CD4-positive, alpha-beta T cell treated with Interleukin-15 for 1 hour (primary cell): ENCODE results near the gene CDK8.

Experiments
- DNase-seq: peaks from one replicate; pipeline ENCODE4 v3.0.0-alpha.2; 2020

CDK8 gene

GRCh38 chr13:26323127-26323526, 69.2 kb downstream of the CDK8 start:
- DNase-seq: no peak

GRCh38 chr13:26323764-26324163, 69.8 kb downstream of the CDK8 start:
- no peak for DNase-seq

GRCh38 chr13:26324294-26324693, 70.4 kb downstream of the CDK8 start:
- no peak for DNase-seq

- DNase-seq: no peak
Observed at GRCh38 chr13:26324867-26325266, 70.9 kb downstream of the CDK8 start.

GRCh38 chr13:26325876-26326275, 71.9 kb downstream of the CDK8 start:
- no peak for DNase-seq

GRCh38 chr13:26326562-26326961, 72.6 kb downstream of the CDK8 start:
- no peak for DNase-seq

- no peak for DNase-seq
Observed at GRCh38 chr13:26327940-26328725, 74.2 kb downstream of the CDK8 start.

GRCh38 chr13:26335158-26335557, 81.2 kb downstream of the CDK8 start:
- DNase-seq: no peak

GRCh38 chr13:26340807-26341206, 86.9 kb downstream of the CDK8 start:
- no peak for DNase-seq

GRCh38 chr13:26342898-26343297, 89.0 kb downstream of the CDK8 start:
- DNase-seq: no peak

- DNase-seq: no peak
Observed at GRCh38 chr13:26343816-26344215, 89.9 kb downstream of the CDK8 start.

- no peak for DNase-seq
Observed at GRCh38 chr13:26344980-26345379, 91.1 kb downstream of the CDK8 start.

GRCh38 chr13:26348966-26349365, 95.0 kb downstream of the CDK8 start:
- no peak for DNase-seq

- no peak for DNase-seq
Observed at GRCh38 chr13:26362261-26362660, 108.3 kb downstream of the CDK8 start.

GRCh38 chr13:26370553-26370952, 116.6 kb downstream of the CDK8 start:
- DNase-seq: no peak

- no peak for DNase-seq
Observed at GRCh38 chr13:26372747-26373146, 118.8 kb downstream of the CDK8 start.

- no peak for DNase-seq
Observed at GRCh38 chr13:26376430-26376829, 122.5 kb downstream of the CDK8 start.

- DNase-seq: no peak
Observed at GRCh38 chr13:26377038-26377437, 123.1 kb downstream of the CDK8 start.

- DNase-seq: no peak
Observed at GRCh38 chr13:26378116-26378515, 124.2 kb downstream of the CDK8 start.

- no peak for DNase-seq
Observed at GRCh38 chr13:26379831-26380230, 125.9 kb downstream of the CDK8 start.

- no peak for DNase-seq
Observed at GRCh38 chr13:26380930-26381329, 127.0 kb downstream of the CDK8 start.

- DNase-seq: no peak
Observed at GRCh38 chr13:26382366-26382765, 128.4 kb downstream of the CDK8 start.

GRCh38 chr13:26382835-26383234, 128.9 kb downstream of the CDK8 start:
- no peak for DNase-seq

GRCh38 chr13:26384587-26384986, 130.7 kb downstream of the CDK8 start:
- DNase-seq: no peak

GRCh38 chr13:26386026-26386425, 132.1 kb downstream of the CDK8 start:
- DNase-seq: no peak
